Measurements from ENCODE around the gene MVP.
A peak's percentile ranks its signal among the peaks of the same experiment; 100 is the strongest.
"Not testable (repeated sequence)": the region's sequence is repeated elsewhere in the genome, so short reads cannot be mapped to it uniquely, and the experiment has no call there.

MVP gene

GRCh38 chr16:29844575-29845331, 24.5 kb downstream of the MVP start:
- no peak for DNase-seq

- no peak for DNase-seq
Measured at GRCh38 chr16:29845656-29846055, 25.4 kb downstream of the MVP start.

GRCh38 chr16:29848420-29849297, 28.4 kb downstream of the MVP start:
- DNase-seq, result no peak

GRCh38 chr16:29849505-29849904, 29.2 kb downstream of the MVP start:
- no peak for DNase-seq

- DNase-seq, result no peak
Measured at GRCh38 chr16:29850998-29851397, 30.7 kb downstream of the MVP start.

GRCh38 chr16:29852654-29853053, 32.4 kb downstream of the MVP start:
- DNase-seq, result no peak

- DNase-seq, result no peak
Measured at GRCh38 chr16:29854520-29855100, 34.3 kb downstream of the MVP start.

- DNase-seq, result peak; percentile 17
Measured at GRCh38 chr16:29857133-29857760, 37.0 kb downstream of the MVP start.

- DNase-seq, result no peak
Measured at GRCh38 chr16:29858149-29858849, 38.0 kb downstream of the MVP start.

- no peak for DNase-seq
Measured at GRCh38 chr16:29858974-29859373, 38.7 kb downstream of the MVP start.

- no peak for DNase-seq
Measured at GRCh38 chr16:29860218-29860617, 40.0 kb downstream of the MVP start.

- no peak for DNase-seq
Measured at GRCh38 chr16:29862383-29862883, 42.2 kb downstream of the MVP start.

GRCh38 chr16:29862884-29863668, 42.8 kb downstream of the MVP start, which contains the start of gene CDIPT:
CDIPT (minus strand) TSS chr16:29863226; CDS start chr16:29862857, 369 bp downstream.
- DNase-seq, result peak; percentile 95

GRCh38 chr16:29863669-29863984, 43.4 kb downstream of the MVP start:
- DNase-seq, result no peak

GRCh38 chr16:29864205-29864604, 43.9 kb downstream of the MVP start:
- DNase-seq, result no peak

- DNase-seq, result no peak
Measured at GRCh38 chr16:29868396-29869009, 48.2 kb downstream of the MVP start.

- not testable (repeated sequence) for DNase-seq
Measured at GRCh38 chr16:29869067-29869466, 48.8 kb downstream of the MVP start.

GRCh38 chr16:29871822-29872546, 51.7 kb downstream of the MVP start:
- no peak for DNase-seq

- DNase-seq, result no peak
Measured at GRCh38 chr16:29873319-29873718, 53.1 kb downstream of the MVP start.

- DNase-seq, result no peak
Measured at GRCh38 chr16:29875206-29875605, 54.9 kb downstream of the MVP start.
